Mammary epithelial cell (primary cell): ENCODE measurements around the gene IL1RAPL2.

Experiments used
- EZH2 ChIP-seq: IDR thresholded peaks from 2 replicates; pipeline ENCODE4 v1.6.1; 2012; ENCODE audit warnings: low read length, inconsistent platforms, borderline replicate concordance
- TF ChIP-seq, protein P1 (sequence below), 2 donors: IDR thresholded peaks in 1 of 2; conservative IDR thresholded peaks in 1 of 2; 2 replicates each; pipeline ENCODE4 v1.5.1; 2011 to 2012; ENCODE audit warnings: inconsistent platforms in 2 of 2, low read length in 2 of 2, mild to moderate bottlenecking in 2 of 2, control low read depth in 1 of 2, low read depth in 1 of 2; ENCODE audit not compliant: insufficient read depth in 1 of 2; ENCODE audit errors: extremely low read depth in 1 of 2

DNA sequence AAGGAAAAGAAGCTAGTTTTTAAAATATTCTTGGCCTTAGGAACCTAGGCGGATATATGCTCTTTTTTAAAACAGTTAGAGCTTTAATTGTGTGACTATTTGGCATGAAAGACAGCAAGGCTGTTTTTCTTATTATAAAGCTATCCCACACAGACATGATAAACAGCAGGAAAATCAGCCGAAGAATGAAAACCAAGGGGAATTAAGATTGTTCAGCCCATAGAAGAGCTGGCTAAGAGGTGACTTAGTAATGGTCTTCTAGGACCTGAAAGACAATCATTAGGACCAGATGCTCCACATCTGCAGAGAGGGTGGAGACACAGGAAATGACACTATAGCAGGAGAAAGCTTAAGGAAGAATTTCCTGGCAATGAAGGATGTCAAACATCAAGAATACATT lies 1085.0 kb downstream of the IL1RAPL2 start:
- TF ChIP-seq, protein P1, sequence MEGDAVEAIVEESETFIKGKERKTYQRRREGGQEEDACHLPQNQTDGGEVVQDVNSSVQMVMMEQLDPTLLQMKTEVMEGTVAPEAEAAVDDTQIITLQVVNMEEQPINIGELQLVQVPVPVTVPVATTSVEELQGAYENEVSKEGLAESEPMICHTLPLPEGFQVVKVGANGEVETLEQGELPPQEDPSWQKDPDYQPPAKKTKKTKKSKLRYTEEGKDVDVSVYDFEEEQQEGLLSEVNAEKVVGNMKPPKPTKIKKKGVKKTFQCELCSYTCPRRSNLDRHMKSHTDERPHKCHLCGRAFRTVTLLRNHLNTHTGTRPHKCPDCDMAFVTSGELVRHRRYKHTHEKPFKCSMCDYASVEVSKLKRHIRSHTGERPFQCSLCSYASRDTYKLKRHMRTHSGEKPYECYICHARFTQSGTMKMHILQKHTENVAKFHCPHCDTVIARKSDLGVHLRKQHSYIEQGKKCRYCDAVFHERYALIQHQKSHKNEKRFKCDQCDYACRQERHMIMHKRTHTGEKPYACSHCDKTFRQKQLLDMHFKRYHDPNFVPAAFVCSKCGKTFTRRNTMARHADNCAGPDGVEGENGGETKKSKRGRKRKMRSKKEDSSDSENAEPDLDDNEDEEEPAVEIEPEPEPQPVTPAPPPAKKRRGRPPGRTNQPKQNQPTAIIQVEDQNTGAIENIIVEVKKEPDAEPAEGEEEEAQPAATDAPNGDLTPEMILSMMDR (conservative IDR thresholded peaks at IDR 0.05 in 1 of 2, IDR thresholded peaks at IDR 0.05 in 1 of 2; ENCODE audit: extremely low read depth in 1 of 2, insufficient read depth in 1 of 2, low read depth in 1 of 2, low read length in 2 of 2): no peak
- TF ChIP-seq EZH2: no peak
